Right lobe of liver (tissue), 4 donors: Measurements from ENCODE around the gene MCL1.

Experiments
- CTCF ChIP-seq, 4 donors: fragments of 200-600 bp in 3 of 4; fragments of 450-650 bp in 1 of 4; IDR thresholded peaks; one replicate each; pipeline versions ENCODE4 v1.5.1 to v1.8.0; 2016 to 2022; ENCODE audit warnings: antibody characterized with exemption in 4 of 4, mild to moderate bottlenecking in 2 of 4
- POLR2A ChIP-seq: fragments of 450-650 bp; IDR thresholded peaks from one replicate; pipeline ENCODE4 v1.6.1; 2017; ENCODE audit warnings: antibody characterized with exemption, mild to moderate bottlenecking
- donor health status: DM: no; HTN: no; CAD: no.
- donor health status: DM: no; HTN: no; CAD: no.
- donor health status: DM: no; HTN: yes; CAD: no.

GRCh38 chr1:150612014-150612345, 32.6 kb upstream of the MCL1 start:
- TF ChIP-seq POLR2A (no peak), CTCF (IDR thresholded peaks at IDR 0.05) (no peak)
